AG09309 (cell line): ENCODE data around the gene CLMN.

Experiments
- DNase-seq: peaks from one replicate; pipeline ENCODE4 v3.0.0-alpha.2; 2010; ENCODE audit warnings: low read depth
- H3K4me3 ChIP-seq: 2 replicates; pipeline ENCODE4 v1.5.1; 2011; ENCODE audit warnings: mild to moderate bottlenecking, low read depth, low read length, moderate library complexity; ENCODE audit not compliant: control insufficient read depth
- TF ChIP-seq, protein P1 (sequence below): IDR thresholded peaks from 2 replicates; pipeline ENCODE4 v1.5.1; 2011; ENCODE audit warnings: mild to moderate bottlenecking, low read depth, low read length, inconsistent platforms; ENCODE audit not compliant: insufficient read depth, control insufficient read depth; ENCODE audit errors: missing control alignments

Gene CLMN

DNA sequence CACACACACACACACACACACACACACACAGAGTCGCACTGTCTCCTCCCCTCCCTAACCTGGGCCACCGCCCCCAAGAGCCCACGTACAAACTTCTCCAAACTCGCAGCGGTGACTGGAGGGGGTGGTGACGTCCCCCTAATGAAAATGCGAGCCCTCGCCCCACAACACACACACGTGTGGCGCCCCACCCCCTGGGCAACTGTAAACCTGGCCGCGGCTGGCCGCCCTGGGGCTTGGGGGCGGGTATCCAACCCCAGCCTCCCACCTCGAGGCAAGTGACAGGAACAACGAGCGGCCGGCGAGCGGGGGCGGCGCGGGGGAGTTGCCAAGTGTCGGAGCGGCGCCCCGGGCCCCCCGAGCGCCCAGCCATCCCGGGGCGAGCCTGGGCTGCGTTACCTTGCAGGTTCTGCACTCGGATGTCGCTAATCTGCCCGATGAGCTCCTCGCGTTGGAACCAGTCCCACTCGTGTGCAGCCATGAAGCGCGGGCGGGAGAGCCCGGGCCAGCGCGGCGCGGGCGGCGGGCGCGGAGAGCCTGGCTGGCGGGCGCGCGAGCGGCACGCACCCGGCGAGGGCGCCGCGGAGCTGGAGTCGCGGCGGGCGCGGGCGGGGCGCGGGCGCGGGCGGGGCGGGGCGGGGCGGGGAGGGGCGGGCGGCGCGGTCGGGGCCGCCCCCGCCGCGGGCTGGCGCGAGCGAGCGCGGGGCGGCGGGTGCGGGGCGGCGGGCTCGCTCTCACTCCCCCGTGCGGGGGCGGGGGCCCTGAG is at the start of gene CLMN:
Gene CLMN (minus strand): TSS at position 597 of the 766 bp plus-strand sequence. CDS start 116 bp downstream, at position 481.
- TF ChIP-seq, protein P1, sequence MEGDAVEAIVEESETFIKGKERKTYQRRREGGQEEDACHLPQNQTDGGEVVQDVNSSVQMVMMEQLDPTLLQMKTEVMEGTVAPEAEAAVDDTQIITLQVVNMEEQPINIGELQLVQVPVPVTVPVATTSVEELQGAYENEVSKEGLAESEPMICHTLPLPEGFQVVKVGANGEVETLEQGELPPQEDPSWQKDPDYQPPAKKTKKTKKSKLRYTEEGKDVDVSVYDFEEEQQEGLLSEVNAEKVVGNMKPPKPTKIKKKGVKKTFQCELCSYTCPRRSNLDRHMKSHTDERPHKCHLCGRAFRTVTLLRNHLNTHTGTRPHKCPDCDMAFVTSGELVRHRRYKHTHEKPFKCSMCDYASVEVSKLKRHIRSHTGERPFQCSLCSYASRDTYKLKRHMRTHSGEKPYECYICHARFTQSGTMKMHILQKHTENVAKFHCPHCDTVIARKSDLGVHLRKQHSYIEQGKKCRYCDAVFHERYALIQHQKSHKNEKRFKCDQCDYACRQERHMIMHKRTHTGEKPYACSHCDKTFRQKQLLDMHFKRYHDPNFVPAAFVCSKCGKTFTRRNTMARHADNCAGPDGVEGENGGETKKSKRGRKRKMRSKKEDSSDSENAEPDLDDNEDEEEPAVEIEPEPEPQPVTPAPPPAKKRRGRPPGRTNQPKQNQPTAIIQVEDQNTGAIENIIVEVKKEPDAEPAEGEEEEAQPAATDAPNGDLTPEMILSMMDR = no peak
- H3K4me3 ChIP-seq = peak within 1 kb of the TSS; percentile 18
- no peak for DNase-seq

DNA sequence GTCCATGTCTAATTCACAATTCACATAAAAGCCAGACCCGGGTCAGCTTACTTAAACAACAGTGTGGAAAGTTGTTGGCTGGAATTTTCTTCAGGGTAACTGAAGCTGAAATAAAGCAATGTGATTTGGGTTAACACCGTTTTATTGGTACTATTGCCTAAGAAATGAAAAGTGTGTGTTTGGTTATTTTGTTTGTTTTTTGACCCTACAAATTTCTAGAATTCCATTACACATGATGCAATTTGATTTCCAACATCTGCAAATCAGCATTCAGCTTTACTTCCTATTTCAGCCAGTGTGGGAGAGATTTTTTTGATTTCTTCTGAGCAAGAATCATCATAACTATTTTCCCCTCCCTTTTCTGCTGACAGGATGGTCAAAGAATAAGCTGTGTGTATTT is 45.7 kb upstream of the CLMN start:
- DNase-seq = peak; percentile 18
- TF ChIP-seq, protein P1 = no peak
- H3K4me3 ChIP-seq = no peak overlapping the region

DNA sequence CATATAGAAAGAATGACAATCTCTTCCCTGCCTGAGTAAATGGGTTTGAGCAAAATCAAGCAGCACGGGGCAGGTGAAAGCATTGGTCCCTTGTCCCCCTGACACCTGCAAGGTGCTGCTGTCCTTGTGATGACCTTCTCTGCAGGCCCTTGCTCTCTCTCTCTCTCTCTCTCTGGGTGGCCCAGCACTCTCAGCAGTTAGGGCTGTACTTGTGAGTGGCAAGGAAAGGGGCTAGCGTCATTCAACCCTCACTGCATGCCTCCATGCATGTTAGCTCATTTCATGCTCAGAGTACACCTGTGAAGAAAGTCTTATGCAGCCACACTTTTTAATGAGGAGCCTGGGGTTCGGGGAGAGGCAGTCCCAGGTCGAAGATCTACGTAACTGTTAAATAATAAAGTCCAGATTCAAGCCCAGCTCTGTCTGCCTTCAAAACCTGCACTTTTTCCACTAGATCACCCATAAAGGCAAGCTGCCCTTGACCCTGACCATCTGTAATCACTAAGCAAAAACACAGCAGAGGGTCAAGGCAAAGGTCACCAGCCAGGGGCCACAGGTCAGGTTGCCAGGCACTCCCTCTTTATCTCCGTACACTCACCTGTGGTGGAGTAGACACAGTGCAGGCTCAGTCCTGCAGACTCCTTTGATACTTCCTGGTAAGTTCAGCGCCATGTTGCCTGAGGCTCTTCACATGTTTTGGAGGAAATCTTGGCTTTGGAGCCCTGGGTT is 44.9 kb upstream of the CLMN start:
- no peak for DNase-seq
- TF ChIP-seq, protein P1 = no peak
- H3K4me3 ChIP-seq = no peak overlapping the region

DNA sequence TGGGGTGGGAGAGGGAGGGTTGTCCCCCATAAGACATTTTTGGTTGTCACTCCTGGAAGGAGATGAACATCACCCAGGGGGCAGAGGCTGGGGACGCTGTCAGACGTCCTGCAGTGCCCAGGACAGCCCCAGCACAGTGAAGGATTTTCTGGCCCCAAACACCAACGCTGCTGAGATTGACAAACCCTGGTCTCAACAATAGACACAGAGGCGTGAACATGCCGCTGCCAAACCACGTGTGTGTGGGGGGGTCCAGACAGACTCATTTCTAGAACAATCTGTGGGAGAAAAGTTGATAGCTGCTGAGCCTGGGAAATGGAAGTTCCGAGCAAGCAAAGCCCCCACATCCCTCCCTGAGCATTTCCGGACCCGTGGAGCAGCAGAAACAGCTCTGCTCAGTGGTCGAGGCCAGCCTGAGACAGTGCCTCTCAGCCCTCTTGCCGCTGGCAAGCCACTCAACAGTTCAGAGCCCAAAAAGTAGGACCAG is 43.8 kb upstream of the CLMN start:
- H3K4me3 ChIP-seq = no peak overlapping the region
- TF ChIP-seq, protein P1 = no peak
- DNase-seq = no peak

GRCh38 chr14:95362138-95362494 is 42.4 kb upstream of the CLMN start:
- DNase-seq = no peak
- no peak overlapping the region for H3K4me3 ChIP-seq
- TF ChIP-seq, protein P1 = no peak

GRCh38 chr14:95361373-95362137 is 41.8 kb upstream of the CLMN start:
- TF ChIP-seq, protein P1 = peak; percentile 33
- H3K4me3 ChIP-seq = no peak overlapping the region
- DNase-seq = no peak
